Measurements from ENCODE around the gene LIPM. TPM values are rescaled to one million over a fixed set of nuclear protein-coding genes. Genes with fewer than 3 reads are reported as not detected.
A peak's percentile ranks its signal among the peaks of the same experiment; 100 is the strongest.

Gene LIPM
- total RNA-seq, 1 donor from 2014 or later: not detected

- no peak for DNase-seq
- Histone ChIP-seq H3K4me3 (no peak overlapping the region), H3K4me1 (no peaks in the 10 kb centered on the region), H3K27me3 (no peaks in the 10 kb centered on the region), H3K27ac (no peak overlapping the region), H3K9me3 (no peaks in the 10 kb centered on the region), H3K36me3 (no peaks in the 10 kb centered on the region)
- no peak for TF ChIP-seq CTCF (IDR thresholded peaks at IDR 0.05)
- ATAC-seq: no peak
- intact Hi-C loops (cut with DNase I): no loop called here
These were observed 1.7 kb downstream of the LIPM start for GRCh38 chr10:88804083-88804812.

- Histone ChIP-seq H3K27ac (no peak overlapping the region), H3K4me3 (no peak overlapping the region), H3K9me3 (no peaks in the 10 kb centered on the region), H3K36me3 (no peaks in the 10 kb centered on the region), H3K4me1 (no peaks in the 10 kb centered on the region), H3K27me3 (no peaks in the 10 kb centered on the region)
- DNase-seq: no peak
- intact Hi-C loops (cut with DNase I): no loop called here
- TF ChIP-seq CTCF (IDR thresholded peaks at IDR 0.05): no peak
- ATAC-seq: no peak
These were observed 2.8 kb downstream of the LIPM start for GRCh38 chr10:88805361-88805760.

GRCh38 chr10:88805924-88806323 lies 3.4 kb downstream of the LIPM start:
- DNase-seq: no peak
- ATAC-seq: no peak
- Histone ChIP-seq H3K4me3 (no peak overlapping the region), H3K27me3 (no peaks in the 10 kb centered on the region), H3K36me3 (no peaks in the 10 kb centered on the region), H3K4me1 (no peaks in the 10 kb centered on the region), H3K9me3 (no peaks in the 10 kb centered on the region), H3K27ac (no peak overlapping the region)
- intact Hi-C loops (cut with DNase I): no loop called here
- TF ChIP-seq CTCF (IDR thresholded peaks at IDR 0.05): no peak

GRCh38 chr10:88809621-88810020 lies 7.1 kb downstream of the LIPM start:
- intact Hi-C loops (cut with DNase I): no loop called here

GRCh38 chr10:88810196-88810961 lies 7.8 kb downstream of the LIPM start:
- ATAC-seq (peak; percentile 87), DNase-seq (no peak)
- H3K4me3 ChIP-seq: no peak overlapping the region
- H3K27ac ChIP-seq: no peak overlapping the region
- H3K9me3 ChIP-seq: no peaks in the 10 kb centered on the region
- H3K36me3 ChIP-seq: no peaks in the 10 kb centered on the region
- H3K27me3 ChIP-seq: no peaks in the 10 kb centered on the region
- intact Hi-C loops (cut with DNase I): no loop called here
- TF ChIP-seq CTCF (IDR thresholded peaks at IDR 0.05): peak; percentile 77
- no peaks in the 10 kb centered on the region for H3K4me1 ChIP-seq

More at GRCh38 chr10:88809621-88810020, 7.1 kb downstream of the LIPM start:
- H3K27me3 ChIP-seq: no peaks in the 10 kb centered on the region
- no peak for TF ChIP-seq CTCF (IDR thresholded peaks at IDR 0.05)
- H3K9me3 ChIP-seq: no peaks in the 10 kb centered on the region
- H3K4me3 ChIP-seq: no peak overlapping the region
- no peak for ATAC-seq
- no peaks in the 10 kb centered on the region for H3K36me3 ChIP-seq
- no peaks in the 10 kb centered on the region for H3K4me1 ChIP-seq
- no peak for DNase-seq
- H3K27ac ChIP-seq: no peak overlapping the region
